Right hindlimb (tissue), 1 donor: ENCODE measurements around the gene ATP10A.
"Not testable (repeated sequence)": the region's sequence is repeated elsewhere in the genome, so short reads cannot be mapped to it uniquely, and the experiment has no call there.

Experiments used
- DNase-seq: peaks from one replicate; pipeline ENCODE4 v3.0.0-alpha.2; 2018

Gene ATP10A

GRCh38 chr15:25670621-25671020, 192.5 kb downstream of the ATP10A start:
- DNase-seq: no peak

DNA sequence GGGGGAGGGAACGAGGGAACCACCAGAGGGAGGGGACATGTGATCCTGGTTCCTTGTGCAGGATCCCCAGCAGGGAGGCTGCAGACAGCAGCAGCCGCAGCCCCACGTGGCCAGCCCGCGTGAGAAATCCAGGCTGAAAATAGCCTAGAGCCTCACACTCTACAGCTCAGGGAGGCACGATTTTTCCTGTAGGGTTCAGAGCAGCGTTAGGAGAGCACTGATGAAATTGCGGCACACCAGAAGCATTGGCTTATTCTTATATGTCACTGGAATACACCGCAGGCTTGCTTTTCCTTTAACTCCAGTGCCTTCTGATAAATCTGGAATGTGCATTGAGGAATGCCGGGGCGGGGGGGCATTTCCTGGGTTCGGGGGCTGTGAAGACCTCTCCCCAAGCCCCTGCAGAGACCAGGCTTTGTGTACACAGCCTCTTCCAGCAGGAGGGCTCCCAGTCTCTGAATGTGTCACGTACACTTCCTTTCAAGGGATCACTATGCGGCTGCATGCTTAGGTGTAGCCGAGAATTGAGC, 193.0 kb downstream of the ATP10A start:
- DNase-seq: peak; percentile 74

DNA sequence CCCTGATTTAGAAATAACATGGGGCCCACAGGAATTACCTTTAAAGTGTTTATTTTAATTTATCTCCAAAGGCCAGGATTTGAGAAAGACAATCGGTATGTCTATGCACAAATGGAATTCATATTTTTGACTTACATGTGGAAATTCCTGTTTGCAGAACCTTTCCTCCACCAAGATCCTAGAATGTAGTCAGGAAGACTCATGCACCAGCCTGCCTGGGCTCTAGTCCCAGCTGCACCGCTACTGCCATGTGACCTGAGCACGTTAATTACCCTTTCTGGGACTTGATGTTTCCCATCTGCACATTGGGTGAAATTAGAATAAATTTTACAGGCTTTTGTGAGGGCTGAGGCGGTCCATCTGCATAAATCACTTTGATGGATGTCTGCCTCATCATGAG, 194.2 kb downstream of the ATP10A start:
- DNase-seq: no peak

DNA sequence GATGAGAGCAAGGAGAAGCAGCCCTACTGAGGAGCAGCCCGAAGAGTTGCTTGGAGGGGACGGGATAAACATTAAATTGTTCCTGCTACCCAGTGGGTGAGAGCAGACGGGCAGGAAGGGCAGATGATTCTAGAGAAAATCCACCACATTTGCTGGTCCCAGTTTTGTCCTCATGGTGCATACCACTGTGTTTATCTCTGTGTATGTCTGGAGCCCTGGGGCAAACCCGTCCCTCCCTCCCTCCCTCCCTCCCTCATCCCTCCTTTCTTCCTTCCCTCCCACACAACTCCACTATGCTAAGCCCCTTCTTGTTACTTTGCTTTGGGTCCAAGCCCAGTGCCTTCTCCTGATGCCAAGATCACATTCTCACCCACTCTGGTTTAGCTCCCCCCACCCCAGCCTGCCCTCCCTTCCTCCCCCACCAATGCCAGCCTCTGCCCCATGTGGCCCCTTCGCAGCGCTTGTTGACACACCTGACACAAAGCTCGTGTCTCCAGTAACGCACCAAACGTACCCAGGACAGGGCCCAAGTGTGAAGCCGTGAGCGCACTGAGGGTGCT, 194.8 kb downstream of the ATP10A start:
- no peak for DNase-seq

GRCh38 chr15:25667829-25668228, 195.3 kb downstream of the ATP10A start:
- no peak for DNase-seq

DNA sequence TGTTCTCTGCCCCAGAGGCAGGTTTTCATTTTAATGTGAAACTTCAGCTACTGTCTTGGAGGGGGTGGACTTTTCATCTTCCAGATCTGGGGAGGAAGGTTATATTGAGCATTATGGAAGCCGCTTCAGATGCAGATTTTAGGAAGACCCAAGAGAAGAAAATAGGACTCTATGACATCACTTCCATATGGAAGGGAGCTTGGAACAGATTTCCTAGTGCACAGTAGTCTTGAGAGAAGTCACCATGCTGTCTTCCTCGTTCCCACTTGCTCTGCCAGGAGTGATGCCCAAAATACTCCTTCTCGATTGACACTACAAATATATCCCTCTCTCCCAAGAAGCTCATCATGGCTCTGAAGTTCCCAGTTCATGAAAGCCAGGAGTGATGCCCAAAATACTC, 197.2 kb downstream of the ATP10A start:
- no peak for DNase-seq

- no peak for DNase-seq
These were observed 198.4 kb downstream of the ATP10A start for GRCh38 chr15:25664761-25665160.

DNA sequence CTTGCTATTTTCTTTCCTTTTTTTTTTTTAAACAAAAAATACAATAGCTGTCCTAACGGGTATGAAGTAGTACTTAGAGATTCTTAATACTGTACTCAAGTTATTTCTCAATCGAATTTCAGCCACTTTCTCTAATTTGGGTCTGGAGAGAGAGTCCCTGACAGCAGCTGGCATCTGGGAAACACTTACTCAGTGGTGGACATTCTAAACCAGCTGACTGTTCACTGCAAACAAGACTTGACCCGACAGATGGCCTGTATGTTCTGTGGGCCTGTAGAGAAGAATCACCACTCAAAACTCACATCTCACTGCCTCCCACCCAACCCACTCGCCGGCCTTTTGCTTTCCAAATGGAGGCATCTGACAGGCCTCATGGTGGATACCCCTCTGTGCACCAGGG, 199.6 kb downstream of the ATP10A start:
- no peak for DNase-seq

DNA sequence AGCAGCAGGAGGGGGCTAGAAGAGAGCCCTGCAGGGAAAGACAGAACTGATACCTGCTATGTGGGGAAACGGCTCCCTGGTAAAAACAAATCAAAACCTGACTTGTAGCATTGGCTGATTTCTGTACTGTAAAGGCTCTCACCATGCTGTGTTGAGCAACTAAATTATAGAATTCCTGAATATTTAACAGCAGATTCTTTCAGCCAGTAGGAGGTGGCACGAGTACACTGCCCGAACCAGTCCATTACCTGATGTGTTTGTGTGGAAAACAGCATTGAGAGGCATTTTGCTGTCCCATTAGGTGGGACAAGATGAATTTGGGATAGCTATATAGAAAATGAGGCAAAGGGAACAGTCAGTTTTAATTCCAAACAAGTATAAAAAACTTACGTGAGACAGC, 201.2 kb downstream of the ATP10A start:
- DNase-seq: no peak

GRCh38 chr15:25659251-25659650, 203.9 kb downstream of the ATP10A start:
- no peak for DNase-seq

- DNase-seq: no peak
These were observed 204.6 kb downstream of the ATP10A start for GRCh38 chr15:25658560-25658959.

- DNase-seq: no peak
These were observed 207.7 kb downstream of the ATP10A start for GRCh38 chr15:25655207-25655948.

- no peak for DNase-seq
These were observed 209.8 kb downstream of the ATP10A start for GRCh38 chr15:25653371-25653770.

DNA sequence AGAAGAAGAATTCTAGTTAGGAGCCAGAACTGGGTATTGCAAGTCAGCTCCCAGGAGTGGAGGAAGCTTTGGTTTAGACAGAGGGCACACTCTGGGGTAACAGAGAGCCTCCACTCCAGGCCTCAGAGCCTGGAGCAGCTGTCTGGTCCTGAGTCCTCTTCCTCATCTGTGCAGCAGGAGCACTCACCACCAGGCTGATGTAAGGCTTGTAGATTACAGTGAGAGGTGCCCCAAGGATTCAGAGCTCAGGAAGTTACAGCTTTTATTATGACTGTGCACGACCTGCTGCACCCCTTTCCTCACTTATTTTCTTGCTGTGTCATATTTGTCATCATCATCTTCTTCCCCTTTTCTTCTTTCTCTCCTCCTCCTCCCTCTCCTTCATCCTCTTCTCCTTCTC, 210.4 kb downstream of the ATP10A start:
- no peak for DNase-seq

- no peak for DNase-seq
These were observed 213.7 kb downstream of the ATP10A start for GRCh38 chr15:25649390-25649789.

GRCh38 chr15:25643120-25643519, 220.0 kb downstream of the ATP10A start:
- DNase-seq: no peak

GRCh38 chr15:25641762-25642161, 221.4 kb downstream of the ATP10A start:
- no peak for DNase-seq

DNA sequence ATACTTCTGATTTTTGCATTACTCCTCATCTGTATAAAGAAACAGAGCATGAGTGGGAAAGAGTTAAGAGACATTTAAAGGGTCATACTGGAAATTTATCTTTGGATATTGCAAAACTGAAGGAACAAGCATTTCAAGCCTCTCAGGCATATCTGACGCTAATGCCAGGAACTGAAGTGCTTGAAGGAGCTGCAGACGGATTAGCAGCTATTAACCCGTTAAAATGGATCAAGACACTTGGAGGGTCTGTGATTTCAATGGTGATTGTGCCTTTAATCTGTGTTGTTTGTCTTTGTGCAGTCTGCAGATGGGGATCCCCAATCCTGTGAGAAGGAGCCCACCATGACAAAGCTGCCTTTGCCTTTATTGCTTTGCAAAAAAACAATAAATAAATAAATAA, 221.8 kb downstream of the ATP10A start:
- DNase-seq: no peak

GRCh38 chr15:25640959-25641358, 222.2 kb downstream of the ATP10A start:
- DNase-seq: not testable (repeated sequence)

GRCh38 chr15:25640381-25640780, 222.7 kb downstream of the ATP10A start:
- DNase-seq: no peak

DNA sequence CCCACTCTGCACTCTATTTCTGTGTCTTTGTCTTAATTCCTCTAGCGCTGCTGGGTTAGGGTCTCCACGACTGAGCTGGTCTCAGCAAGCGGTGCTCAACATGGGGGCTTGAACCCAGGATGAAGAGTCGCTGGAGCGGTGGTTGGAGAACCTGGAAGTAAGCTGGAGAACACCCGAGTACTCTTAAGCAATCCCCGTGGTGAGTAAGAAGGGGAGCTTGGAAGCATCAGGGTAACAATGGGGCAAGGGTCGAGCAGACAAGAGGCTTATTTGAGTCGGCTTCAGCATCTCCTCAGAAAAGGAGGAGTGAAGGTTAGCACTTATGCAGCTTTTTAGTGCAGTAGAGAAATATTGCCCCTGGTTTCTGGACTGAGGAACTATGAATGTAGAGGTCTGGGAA, 226.6 kb downstream of the ATP10A start:
- DNase-seq: not testable (repeated sequence)

- DNase-seq: no peak
These were observed 227.9 kb downstream of the ATP10A start for GRCh38 chr15:25635191-25635590.

GRCh38 chr15:25633862-25634261, 229.3 kb downstream of the ATP10A start:
- no peak for DNase-seq

DNA sequence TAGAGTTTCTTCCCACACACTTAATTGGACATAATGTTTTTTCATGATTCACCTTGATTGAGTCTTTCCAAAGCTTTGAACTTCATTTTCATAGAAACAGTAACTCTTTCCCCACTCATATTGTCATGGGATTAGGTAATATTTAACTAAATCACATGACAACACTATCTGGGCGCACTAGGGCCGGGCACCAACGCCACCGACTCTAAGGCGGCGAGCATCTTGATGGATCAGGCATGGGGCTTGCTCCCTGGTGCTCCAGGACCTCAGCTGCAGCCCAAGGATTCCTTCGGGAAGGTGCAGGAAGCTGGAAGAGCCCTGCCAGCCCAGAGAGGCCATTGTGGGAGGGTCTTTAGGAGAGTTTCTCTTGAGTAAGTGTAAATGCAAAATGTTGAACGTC, 231.2 kb downstream of the ATP10A start:
- no peak for DNase-seq
